ENCODE results near the gene CLN6.

DNA sequence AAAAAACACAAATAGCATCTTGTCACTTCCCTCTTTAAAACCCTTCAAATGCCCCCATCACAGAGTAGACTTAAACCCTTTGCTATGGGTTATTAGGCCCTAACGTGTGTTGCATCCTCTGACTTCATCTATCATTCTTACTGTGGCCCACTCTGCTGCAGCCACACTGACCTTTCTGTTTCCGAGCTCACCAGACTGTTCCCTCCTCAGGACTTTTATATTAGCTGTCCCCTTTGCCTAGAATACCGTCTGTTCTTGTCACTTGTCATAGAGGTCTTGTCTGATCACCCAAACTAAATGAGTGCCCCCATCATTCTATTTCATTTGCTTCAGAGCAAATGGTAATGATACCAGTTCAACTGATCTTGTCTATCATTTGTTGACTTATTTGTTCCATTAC, 47.1 kb upstream of the CLN6 start:
- TF ChIP-seq EZH2phosphoT487 (IDR thresholded peaks at IDR 0.05; ENCODE audit: insufficient read depth, low read depth) = no peak
- TF ChIP-seq EZH2 (IDR thresholded peaks at IDR 0.05; ENCODE audit: insufficient read depth, poor library complexity, severe bottlenecking) = no peak

Data from GM23248 (cell line).